Neural cell (in vitro differentiated cells): ENCODE results near the gene PRKCE. TPM values are rescaled to one million over a fixed set of nuclear protein-coding genes. Genes with fewer than 3 reads are reported as not detected.

Source experiments
- H2AFZ ChIP-seq: fragments of 200-600, 300-800 bp; sonication (generic), shearing (Covaris generic); 2 replicates; pipeline ENCODE4 v1.6.0; 2014; ENCODE audit warnings: low read depth, mild to moderate bottlenecking, antibody characterized with exemption, low read length, moderate library complexity
- H3F3A ChIP-seq: fragments of 200-600 bp; shearing (Covaris generic); 2 replicates; pipeline ENCODE4 v1.6.1; 2016; ENCODE audit warnings: mild to moderate bottlenecking, moderate library complexity, mixed read lengths, antibody characterized with exemption, low read length; ENCODE audit not compliant: insufficient read depth, poor library complexity, severe bottlenecking
- H3K27ac ChIP-seq: fragments of 200-600, 300-800 bp; sonication (generic), shearing (Covaris generic); 2 replicates; pipeline ENCODE4 v1.5.1; 2014; ENCODE audit warnings: mild to moderate bottlenecking, low read length, moderate library complexity
- H3K27me3 ChIP-seq: fragments of 300-800, 200-600 bp; sonication (generic), shearing (Covaris generic); 2 replicates; pipeline ENCODE4 v1.6.0; 2014; ENCODE audit warnings: mild to moderate bottlenecking, low read depth, low read length, moderate library complexity; ENCODE audit not compliant: insufficient read depth
- H3K36me3 ChIP-seq: fragments of 300-800, 200-600 bp; sonication (generic), shearing (Covaris generic); 2 replicates; pipeline ENCODE4 v1.5.1; 2014; ENCODE audit warnings: mild to moderate bottlenecking, antibody characterized with exemption, low read length, moderate library complexity; ENCODE audit not compliant: insufficient read depth
- H3K4me2 ChIP-seq: fragments of 300-800, 200-600 bp; sonication (generic), shearing (Covaris generic); 2 replicates; pipeline ENCODE4 v1.6.0; 2014; ENCODE audit warnings: mild to moderate bottlenecking, low read length
- H3K4me3 ChIP-seq: fragments of 300-800, 200-600 bp; sonication (generic), shearing (Covaris generic); 2 replicates; pipeline ENCODE4 v1.5.1; 2014; ENCODE audit warnings: mild to moderate bottlenecking, low read length, moderate library complexity
- H3K79me2 ChIP-seq: fragments of 200-600 bp; shearing (Covaris generic); replicated peaks from 2 replicates; pipeline ENCODE4 v1.6.0; 2014; ENCODE audit warnings: mild to moderate bottlenecking, low read length, moderate library complexity; ENCODE audit not compliant: insufficient read depth
- H3K9ac ChIP-seq: fragments of 300-800, 200-600 bp; sonication (generic), shearing (Covaris generic); 2 replicates; pipeline ENCODE4 v1.6.1; 2016; ENCODE audit warnings: mild to moderate bottlenecking, low read length, mixed read lengths
- H3K9me2 ChIP-seq: fragments of 200-600 bp; shearing (Covaris generic); 2 replicates; pipeline ENCODE4 v1.6.1; 2016; ENCODE audit warnings: mild to moderate bottlenecking, low read length, mixed read lengths; ENCODE audit not compliant: insufficient read depth
- H3K9me3 ChIP-seq: fragments of 200-600, 300-800 bp; sonication (generic), shearing (Covaris generic); 2 replicates; pipeline ENCODE4 v1.6.1; 2016; ENCODE audit warnings: mild to moderate bottlenecking, mixed run types, low read length, moderate library complexity, mixed read lengths
- H4K20me1 ChIP-seq: fragments of 200-600 bp; shearing (Covaris generic); 2 replicates; pipeline ENCODE4 v1.6.1; 2016; ENCODE audit warnings: mild to moderate bottlenecking, mixed run types; ENCODE audit not compliant: insufficient read depth
- EP300 ChIP-seq: fragments of 450-650 bp; conservative IDR thresholded peaks from 2 replicates; pipeline ENCODE4 v1.6.1; 2014; ENCODE audit warnings: antibody characterized with exemption, mild to moderate bottlenecking, moderate library complexity; ENCODE audit not compliant: poor library complexity, severe bottlenecking
- EZH2 ChIP-seq: fragments of 200-600, 300-800 bp; shearing (Covaris generic), sonication (generic); IDR thresholded peaks from 2 replicates; pipeline ENCODE4 v1.6.1; 2014; ENCODE audit warnings: antibody characterized with exemption, low read length, borderline replicate concordance, mild to moderate bottlenecking; ENCODE audit not compliant: insufficient read depth, poor library complexity, severe bottlenecking
- MXI1 ChIP-seq: fragments of 450-650 bp; conservative IDR thresholded peaks from 2 replicates; pipeline ENCODE4 v1.6.1; 2014; ENCODE audit warnings: antibody characterized with exemption, mild to moderate bottlenecking; ENCODE audit not compliant: poor library complexity, severe bottlenecking
- POLR2AphosphoS5 ChIP-seq: IDR thresholded peaks from 2 replicates; pipeline ENCODE4 v1.6.1; 2012
- RAD21 ChIP-seq: fragments of 450-650 bp; conservative IDR thresholded peaks from 2 replicates; pipeline ENCODE4 v1.6.1; 2014; ENCODE audit warnings: antibody characterized with exemption, mild to moderate bottlenecking, moderate library complexity
- SMC3 ChIP-seq: fragments of 450-650 bp; conservative IDR thresholded peaks from 2 replicates; pipeline ENCODE4 v1.6.1; 2014; ENCODE audit warnings: antibody characterized with exemption, mild to moderate bottlenecking, moderate library complexity; ENCODE audit not compliant: poor library complexity
- TAF1 ChIP-seq: IDR thresholded peaks from 2 replicates; pipeline ENCODE4 v1.6.1; 2012; ENCODE audit warnings: low read depth
- polyA plus RNA-seq: library from polyadenylated mRNA; depleted of rRNA; stranded (reverse); fragments of >200 nt; gene quantifications from 2 replicates; pipeline ENCODE4 v1.2.3, GENCODE V29; 2014
- TF ChIP-seq, protein P1 (sequence below): IDR thresholded peaks from 2 replicates; pipeline ENCODE4 v1.6.1; 2012; ENCODE audit warnings: borderline replicate concordance
- TF ChIP-seq, protein P2 (sequence below): fragments of 450-650 bp; IDR thresholded peaks from 2 replicates; pipeline ENCODE4 v1.5.1; 2014; ENCODE audit warnings: antibody characterized with exemption, mild to moderate bottlenecking, moderate library complexity; ENCODE audit not compliant: poor library complexity, severe bottlenecking

PRKCE gene
- polyA plus RNA-seq, 1 donor from 2014 or later, result 5.4 TPM

DNA sequence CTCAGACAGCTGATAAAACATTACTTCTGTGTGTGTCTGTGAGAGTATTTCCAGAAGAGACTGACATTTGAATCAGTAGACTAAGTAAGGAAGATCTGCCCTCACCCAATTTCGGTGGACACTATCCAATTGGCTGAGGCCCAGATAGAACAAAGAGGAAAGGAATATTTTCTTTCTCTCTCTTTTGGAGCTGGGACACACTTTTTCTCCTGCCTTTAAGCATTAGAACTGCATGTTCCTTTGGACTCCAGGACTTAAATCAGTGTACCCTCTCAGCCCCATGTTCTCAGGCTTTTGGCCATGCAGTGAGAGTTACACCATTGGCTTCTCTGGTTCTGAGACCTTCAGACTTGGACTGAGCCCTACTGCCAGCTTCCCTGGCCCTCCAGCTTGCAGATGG is 37.1 kb upstream of the PRKCE start:
- H3K27ac ChIP-seq, result no peak overlapping the region
- no peak overlapping the region for H3K9ac ChIP-seq
- H3K9me2 ChIP-seq, result no peaks in the 10 kb centered on the region
- no peak for TF ChIP-seq MXI1
- TF ChIP-seq RAD21, result no peak
- TF ChIP-seq TAF1, result no peak
- no peak for TF ChIP-seq EZH2
- TF ChIP-seq, protein P1, sequence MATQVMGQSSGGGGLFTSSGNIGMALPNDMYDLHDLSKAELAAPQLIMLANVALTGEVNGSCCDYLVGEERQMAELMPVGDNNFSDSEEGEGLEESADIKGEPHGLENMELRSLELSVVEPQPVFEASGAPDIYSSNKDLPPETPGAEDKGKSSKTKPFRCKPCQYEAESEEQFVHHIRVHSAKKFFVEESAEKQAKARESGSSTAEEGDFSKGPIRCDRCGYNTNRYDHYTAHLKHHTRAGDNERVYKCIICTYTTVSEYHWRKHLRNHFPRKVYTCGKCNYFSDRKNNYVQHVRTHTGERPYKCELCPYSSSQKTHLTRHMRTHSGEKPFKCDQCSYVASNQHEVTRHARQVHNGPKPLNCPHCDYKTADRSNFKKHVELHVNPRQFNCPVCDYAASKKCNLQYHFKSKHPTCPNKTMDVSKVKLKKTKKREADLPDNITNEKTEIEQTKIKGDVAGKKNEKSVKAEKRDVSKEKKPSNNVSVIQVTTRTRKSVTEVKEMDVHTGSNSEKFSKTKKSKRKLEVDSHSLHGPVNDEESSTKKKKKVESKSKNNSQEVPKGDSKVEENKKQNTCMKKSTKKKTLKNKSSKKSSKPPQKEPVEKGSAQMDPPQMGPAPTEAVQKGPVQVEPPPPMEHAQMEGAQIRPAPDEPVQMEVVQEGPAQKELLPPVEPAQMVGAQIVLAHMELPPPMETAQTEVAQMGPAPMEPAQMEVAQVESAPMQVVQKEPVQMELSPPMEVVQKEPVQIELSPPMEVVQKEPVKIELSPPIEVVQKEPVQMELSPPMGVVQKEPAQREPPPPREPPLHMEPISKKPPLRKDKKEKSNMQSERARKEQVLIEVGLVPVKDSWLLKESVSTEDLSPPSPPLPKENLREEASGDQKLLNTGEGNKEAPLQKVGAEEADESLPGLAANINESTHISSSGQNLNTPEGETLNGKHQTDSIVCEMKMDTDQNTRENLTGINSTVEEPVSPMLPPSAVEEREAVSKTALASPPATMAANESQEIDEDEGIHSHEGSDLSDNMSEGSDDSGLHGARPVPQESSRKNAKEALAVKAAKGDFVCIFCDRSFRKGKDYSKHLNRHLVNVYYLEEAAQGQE, result no peak
- TF ChIP-seq, protein P2, sequence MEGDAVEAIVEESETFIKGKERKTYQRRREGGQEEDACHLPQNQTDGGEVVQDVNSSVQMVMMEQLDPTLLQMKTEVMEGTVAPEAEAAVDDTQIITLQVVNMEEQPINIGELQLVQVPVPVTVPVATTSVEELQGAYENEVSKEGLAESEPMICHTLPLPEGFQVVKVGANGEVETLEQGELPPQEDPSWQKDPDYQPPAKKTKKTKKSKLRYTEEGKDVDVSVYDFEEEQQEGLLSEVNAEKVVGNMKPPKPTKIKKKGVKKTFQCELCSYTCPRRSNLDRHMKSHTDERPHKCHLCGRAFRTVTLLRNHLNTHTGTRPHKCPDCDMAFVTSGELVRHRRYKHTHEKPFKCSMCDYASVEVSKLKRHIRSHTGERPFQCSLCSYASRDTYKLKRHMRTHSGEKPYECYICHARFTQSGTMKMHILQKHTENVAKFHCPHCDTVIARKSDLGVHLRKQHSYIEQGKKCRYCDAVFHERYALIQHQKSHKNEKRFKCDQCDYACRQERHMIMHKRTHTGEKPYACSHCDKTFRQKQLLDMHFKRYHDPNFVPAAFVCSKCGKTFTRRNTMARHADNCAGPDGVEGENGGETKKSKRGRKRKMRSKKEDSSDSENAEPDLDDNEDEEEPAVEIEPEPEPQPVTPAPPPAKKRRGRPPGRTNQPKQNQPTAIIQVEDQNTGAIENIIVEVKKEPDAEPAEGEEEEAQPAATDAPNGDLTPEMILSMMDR, result no peak
- no peak for TF ChIP-seq SMC3
- no peak for TF ChIP-seq EP300
- no peak for TF ChIP-seq POLR2AphosphoS5
- H3K27me3 ChIP-seq, result no peaks in the 10 kb centered on the region
- no peaks in the 10 kb centered on the region for H3K36me3 ChIP-seq
- H3K4me3 ChIP-seq, result no peak overlapping the region
- no peaks in the 10 kb centered on the region for H3K79me2 ChIP-seq
- no peaks in the 10 kb centered on the region for H4K20me1 ChIP-seq
- H3K4me2 ChIP-seq, result no peak overlapping the region
- no peaks in the 10 kb centered on the region for H3K9me3 ChIP-seq
- no peaks in the 10 kb centered on the region for H3F3A ChIP-seq
- no peak overlapping the region for H2AFZ ChIP-seq

DNA sequence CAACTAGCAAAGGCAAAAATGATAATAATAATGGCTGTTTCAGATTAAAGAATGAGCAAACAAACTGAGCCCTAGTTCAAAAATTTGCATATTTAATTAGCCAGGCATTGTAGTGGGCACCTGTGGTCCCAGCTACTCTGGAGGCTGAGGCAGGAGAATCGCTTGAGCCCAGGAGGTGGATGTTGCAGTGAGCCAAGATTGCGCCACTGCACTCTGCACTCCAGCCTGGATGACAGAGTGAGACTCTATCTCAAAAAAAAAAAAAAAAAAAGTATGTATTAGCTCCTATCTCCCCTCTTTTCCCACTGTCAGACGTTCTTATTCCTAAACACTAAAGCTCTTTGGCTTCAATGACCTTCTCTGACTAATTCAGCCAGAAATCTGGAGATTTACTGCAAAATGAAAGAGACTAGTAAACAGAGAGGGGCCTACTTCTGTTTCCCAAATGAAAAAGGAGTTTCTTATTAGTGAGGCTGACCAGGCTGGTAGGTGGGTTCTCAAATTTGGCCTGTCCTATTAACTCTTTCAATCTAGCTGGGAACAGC is 36.5 kb upstream of the PRKCE start:
- H2AFZ ChIP-seq, result no peak overlapping the region
- no peak overlapping the region for H3K9ac ChIP-seq
- H3K36me3 ChIP-seq, result no peaks in the 10 kb centered on the region
- H3F3A ChIP-seq, result no peaks in the 10 kb centered on the region
- H3K27ac ChIP-seq, result no peak overlapping the region
- no peaks in the 10 kb centered on the region for H3K9me2 ChIP-seq
- no peaks in the 10 kb centered on the region for H4K20me1 ChIP-seq
- no peak overlapping the region for H3K4me3 ChIP-seq
- no peak overlapping the region for H3K4me2 ChIP-seq
- H3K79me2 ChIP-seq, result no peaks in the 10 kb centered on the region
- no peaks in the 10 kb centered on the region for H3K9me3 ChIP-seq
- no peaks in the 10 kb centered on the region for H3K27me3 ChIP-seq
- TF ChIP-seq MXI1 (no peak), SMC3 (no peak), EP300 (no peak), TAF1 (no peak), RAD21 (no peak), EZH2 (no peak), POLR2AphosphoS5 (no peak)
- TF ChIP-seq, protein P2, result no peak
- TF ChIP-seq, protein P1, result no peak
